HG03469 (cell line): ENCODE data around the gene COPG1.
"Not testable (repeated sequence)": the region's sequence is repeated elsewhere in the genome, so short reads cannot be mapped to it uniquely, and the experiment has no call there.

ENCODE experiments used
- ATAC-seq: cut with Tn5 transposase; IDR thresholded peaks from one replicate; pipeline ENCODE4 v1.9.1; 2021; ENCODE audit warnings: mild to moderate bottlenecking, moderate library complexity, moderate number of reproducible peaks; ENCODE audit not compliant: unreplicated experiment

Gene COPG1

GRCh38 chr3:129238945-129239705, 10.3 kb upstream of the COPG1 start:
- no peak for ATAC-seq

GRCh38 chr3:129239991-129240390, 9.4 kb upstream of the COPG1 start:
- no peak for ATAC-seq

GRCh38 chr3:129240436-129240835, 9.0 kb upstream of the COPG1 start:
- no peak for ATAC-seq

GRCh38 chr3:129245141-129245540, 4.3 kb upstream of the COPG1 start:
- no peak for ATAC-seq

- ATAC-seq = peak; percentile 57
Observed at GRCh38 chr3:129245641-129246306, 3.6 kb upstream of the COPG1 start.

GRCh38 chr3:129246636-129247035, 2.8 kb upstream of the COPG1 start:
- ATAC-seq = no peak

GRCh38 chr3:129248286-129248979, 973 bp upstream of the COPG1 start:
- no peak for ATAC-seq

- ATAC-seq = no peak
Observed at GRCh38 chr3:129252748-129253147, 3.3 kb downstream of the COPG1 start.

GRCh38 chr3:129254536-129255230, 5.3 kb downstream of the COPG1 start:
- no peak for ATAC-seq

- ATAC-seq = no peak
Observed at GRCh38 chr3:129256270-129256669, 6.9 kb downstream of the COPG1 start.

GRCh38 chr3:129257609-129258008, 8.2 kb downstream of the COPG1 start:
- no peak for ATAC-seq

GRCh38 chr3:129259612-129260477, 10.4 kb downstream of the COPG1 start:
- no peak for ATAC-seq

- ATAC-seq = no peak
Observed at GRCh38 chr3:129260606-129261005, 11.2 kb downstream of the COPG1 start.

GRCh38 chr3:129261894-129262293, 12.5 kb downstream of the COPG1 start:
- ATAC-seq = no peak

GRCh38 chr3:129263161-129263910, 13.9 kb downstream of the COPG1 start:
- ATAC-seq = no peak

GRCh38 chr3:129264994-129265393, 15.6 kb downstream of the COPG1 start:
- ATAC-seq = not testable (repeated sequence)

GRCh38 chr3:129266651-129267050, 17.2 kb downstream of the COPG1 start:
- ATAC-seq = no peak

- no peak for ATAC-seq
Observed at GRCh38 chr3:129268396-129268795, 19.0 kb downstream of the COPG1 start.

GRCh38 chr3:129271674-129272073, 22.3 kb downstream of the COPG1 start:
- ATAC-seq = no peak

GRCh38 chr3:129276385-129276784, 27.0 kb downstream of the COPG1 start:
- ATAC-seq = peak; percentile 82
